NOMO-1 (cell line): ENCODE results near the gene PRR35.

Experiments
- DNase-seq, 2 experiments: peaks; one replicate each; lab custom pipeline; 2025; ENCODE audit not compliant: unreplicated experiment in 2 of 2; lab: John Stamatoyannopoulos, UW

The PRR35 gene

DNA sequence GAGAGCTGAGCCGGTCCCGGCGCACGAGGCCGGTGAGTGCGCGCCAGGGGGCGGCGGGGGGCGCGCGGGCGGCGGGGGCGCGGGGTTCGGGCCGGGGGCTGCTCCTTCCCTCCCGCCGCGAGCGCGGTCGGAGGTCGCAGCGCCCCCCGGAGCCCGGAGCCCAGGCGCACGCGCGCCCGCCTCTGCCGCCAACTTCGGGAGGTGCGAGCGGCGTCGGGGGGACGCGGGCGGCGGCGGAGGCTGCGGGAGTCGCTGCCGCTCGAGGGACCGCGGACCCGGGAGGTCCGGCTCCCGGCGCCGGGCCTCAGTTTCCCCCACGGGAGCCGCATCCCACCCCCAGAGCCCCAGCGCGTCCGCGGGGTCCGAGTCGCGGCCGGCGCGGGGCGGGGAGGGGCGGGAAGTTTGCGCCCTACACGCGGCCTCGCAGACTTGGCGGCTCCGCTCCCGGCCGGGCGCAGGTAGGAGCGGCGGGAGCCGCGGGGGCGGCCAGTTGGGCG, at the start of gene PRR35:
Gene PRR35 (plus strand): TSS at position 191 of the 497 bp plus-strand sequence. CDS start 2,901 bp downstream, outside the sequence.
- no peak for DNase-seq

DNA sequence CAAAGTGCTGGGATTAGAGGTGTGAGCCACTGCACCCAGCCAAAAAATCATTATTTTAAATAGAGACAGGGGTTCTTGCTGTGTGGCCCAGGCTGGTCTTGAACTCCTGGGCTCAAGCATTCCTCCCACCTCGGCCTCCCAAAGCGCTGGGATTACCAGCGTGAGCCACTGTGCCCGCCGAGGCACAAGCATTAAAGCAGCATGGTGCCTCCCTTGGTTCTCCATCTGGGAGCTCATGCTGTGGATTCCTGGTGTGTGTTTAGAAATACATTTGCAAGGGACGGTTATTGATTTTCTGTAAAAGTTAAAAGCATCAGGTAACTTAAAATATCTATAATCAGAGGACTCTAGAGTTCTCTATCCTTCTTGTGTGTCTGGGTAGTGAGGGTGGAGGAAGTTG, 47.4 kb upstream of the PRR35 start:
- no peak for DNase-seq

DNA sequence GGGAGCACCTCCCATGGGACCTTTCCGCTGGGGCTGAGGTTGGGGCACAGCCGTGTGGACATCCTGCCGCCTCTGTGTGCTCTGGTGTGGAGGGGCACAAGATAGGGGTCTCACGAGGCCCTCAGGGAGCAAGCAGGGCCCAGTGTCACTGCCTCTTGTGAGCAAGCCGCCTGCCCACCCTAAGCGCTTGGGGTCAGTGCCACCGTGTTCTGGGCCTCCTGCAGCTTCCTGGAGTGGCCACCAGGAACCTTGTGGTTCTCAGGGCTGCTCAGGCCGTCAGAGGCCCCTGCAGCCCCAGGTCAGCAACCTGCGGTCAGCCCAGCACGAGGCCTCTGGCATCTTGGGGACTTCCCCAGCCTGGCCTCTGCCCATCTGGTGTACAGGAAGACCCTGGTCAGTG, 46.2 kb upstream of the PRR35 start:
- DNase-seq = no peak

DNA sequence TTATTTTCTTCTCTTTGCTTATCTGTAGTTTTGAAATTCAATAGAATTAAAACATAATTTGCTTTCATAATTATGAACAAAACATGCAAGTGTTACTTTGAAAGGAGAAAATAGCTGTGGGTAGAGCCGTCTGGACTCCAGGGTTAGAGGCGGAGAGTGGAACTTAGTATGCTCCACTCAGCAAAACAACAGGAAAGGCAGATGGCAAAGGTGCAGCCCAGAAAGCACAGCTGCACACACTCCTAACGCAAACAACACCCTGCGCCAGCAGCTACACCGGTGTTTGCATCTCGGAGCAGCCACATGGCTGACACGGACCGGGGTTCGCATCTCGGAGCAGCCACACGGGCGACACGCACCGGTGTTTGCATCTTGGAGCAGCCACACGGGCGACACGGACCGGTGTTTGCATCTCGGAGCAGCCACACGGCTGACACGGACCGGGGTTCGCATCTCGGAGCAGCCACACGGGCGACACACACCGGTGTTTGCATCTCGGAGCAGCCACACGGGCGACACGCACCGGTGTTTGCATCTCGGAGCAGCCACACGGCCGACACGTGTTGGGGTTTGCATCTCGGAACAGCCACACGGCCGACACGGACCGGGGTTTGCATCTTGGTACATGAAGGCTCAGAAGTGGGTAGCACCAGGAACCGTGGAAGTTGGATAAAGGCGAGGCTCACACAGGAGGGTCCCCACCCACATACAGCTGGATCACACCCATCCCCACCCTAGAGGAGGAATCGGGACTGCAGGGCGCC, 44.8 kb upstream of the PRR35 start:
- DNase-seq = no peak

DNA sequence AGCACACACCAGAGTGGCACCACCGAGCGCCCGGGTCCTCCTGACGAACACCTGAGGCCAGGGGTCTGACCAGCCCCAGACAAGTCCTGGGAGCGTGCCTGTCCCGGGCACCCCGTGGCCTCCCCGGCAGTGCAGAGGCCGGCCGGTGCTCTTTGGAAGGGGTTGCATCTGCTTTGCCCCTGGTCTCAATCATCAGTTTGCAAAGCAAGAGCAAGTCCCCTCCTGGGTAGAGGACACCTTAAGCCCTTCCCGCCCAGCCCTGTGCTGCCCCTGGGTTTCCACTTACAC, 44.3 kb upstream of the PRR35 start:
- DNase-seq = no peak

DNA sequence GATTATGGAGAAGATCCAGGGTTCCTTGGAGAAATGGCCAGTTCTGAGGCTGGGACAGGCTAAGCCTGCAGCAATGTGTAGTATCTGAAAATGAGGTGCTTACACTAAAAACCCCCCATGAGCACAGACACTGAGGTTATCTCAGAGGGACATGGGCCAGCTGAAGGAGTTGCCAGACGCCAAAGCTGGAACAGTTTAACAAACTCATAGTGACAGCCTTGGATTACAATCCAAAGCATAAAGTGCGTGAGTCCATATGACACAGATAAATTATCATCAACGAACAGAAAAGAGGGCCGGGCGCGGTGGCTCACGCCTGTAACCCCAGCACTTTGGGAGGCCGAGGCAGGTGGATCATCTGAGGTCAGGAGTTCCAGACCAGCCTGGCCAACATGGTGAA, 43.9 kb upstream of the PRR35 start:
- no peak for DNase-seq

DNA sequence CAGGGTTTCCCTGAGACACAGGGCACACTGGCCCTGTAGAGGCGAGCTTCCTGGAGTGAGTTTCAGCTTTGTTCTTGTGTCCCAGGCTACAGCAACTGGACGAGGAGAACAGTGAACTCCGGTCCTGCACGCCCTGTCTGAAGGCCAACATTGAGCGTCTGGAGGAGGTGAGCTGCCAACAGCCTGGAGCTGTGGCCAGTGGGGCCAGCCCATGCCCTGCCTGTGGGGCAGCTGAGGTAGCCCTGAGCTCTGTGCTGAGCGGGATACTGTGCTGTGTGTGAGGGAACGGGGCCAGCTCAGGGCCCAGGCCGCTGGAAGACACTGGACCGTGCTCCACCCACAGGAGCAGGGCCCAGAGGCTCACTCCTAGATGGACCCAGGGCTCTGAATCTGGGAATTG, 41.3 kb upstream of the PRR35 start:
- no peak for DNase-seq

DNA sequence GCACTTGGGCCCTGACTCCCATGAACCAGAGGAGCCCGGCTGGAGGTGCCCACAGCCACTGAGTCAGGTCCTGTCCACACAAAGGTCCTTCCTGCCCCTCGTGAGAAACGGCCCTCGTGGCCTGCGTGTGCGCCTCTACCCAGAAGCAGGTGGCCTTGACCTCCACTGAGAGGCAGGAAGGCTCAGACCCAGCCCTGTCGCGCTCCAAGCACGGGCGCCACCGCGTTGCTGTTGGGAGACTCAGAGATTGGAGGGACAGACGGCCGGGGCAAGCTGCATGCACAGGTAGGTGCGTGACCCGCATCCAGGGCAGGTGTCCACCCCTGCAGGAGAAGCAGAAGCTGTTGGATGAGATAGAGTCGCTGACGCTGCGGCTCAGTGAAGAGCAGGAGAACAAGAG, 40.8 kb upstream of the PRR35 start:
- DNase-seq = no peak

DNA sequence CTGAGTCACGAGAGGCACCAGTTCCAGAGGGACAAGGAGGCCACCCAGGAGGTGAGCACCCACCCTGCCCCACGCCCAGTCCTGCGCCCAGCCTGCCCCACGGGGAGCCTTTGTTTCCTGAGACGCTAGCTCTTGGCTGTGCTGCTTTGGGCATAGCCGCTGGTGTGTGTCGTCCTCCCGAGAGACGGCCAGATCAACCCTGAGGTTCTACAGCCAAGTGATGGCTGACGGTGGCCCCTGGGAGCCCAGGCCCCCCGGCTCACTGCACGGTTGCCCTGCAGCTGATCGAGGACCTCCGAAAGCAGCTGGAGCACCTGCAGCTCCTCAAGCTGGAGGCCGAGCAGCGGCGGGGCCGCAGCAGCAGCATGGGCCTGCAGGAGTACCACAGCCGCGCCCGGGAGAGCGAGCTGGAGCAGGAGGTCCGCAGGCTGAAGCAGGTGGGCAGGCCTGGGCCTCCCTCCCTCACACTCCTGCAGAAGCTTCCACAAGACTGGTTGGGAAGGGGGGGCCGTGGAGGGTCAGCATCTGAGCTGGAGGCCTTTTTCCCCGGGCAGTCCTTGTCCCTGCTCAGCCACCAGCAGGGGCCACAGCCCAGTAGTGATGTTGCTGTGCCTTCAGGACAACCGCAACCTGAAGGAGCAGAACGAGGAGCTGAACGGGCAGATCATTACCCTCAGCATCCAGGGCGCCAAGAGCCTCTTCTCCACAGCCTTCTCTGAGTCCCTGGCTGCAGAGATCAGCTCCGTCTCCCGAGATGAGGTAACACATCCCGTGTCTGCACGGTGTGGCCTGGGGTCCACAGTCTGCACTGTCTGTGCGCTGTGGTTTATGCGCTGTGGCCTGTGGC, 40.1 kb upstream of the PRR35 start:
- DNase-seq = no peak

DNA sequence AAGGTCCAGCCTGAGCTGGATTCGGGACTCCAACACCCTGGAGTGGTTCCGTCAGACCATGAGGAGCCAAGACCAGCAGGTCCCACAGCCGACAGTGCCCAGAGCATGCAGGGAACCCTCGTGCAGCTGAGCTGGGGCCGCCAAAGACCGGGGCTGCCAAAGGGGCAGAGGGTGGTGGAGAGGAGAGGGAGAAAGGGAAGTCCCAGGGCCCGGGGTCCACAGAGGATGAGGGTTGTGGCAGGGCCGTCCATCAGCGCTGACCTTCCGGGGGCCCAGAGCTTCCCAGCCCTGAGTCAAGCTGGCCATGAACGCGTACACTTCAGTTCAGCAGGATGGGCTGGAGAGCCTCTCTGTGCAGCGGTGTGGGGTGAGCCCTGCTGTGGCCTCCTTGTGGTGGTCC, 39.3 kb upstream of the PRR35 start:
- DNase-seq = no peak

DNA sequence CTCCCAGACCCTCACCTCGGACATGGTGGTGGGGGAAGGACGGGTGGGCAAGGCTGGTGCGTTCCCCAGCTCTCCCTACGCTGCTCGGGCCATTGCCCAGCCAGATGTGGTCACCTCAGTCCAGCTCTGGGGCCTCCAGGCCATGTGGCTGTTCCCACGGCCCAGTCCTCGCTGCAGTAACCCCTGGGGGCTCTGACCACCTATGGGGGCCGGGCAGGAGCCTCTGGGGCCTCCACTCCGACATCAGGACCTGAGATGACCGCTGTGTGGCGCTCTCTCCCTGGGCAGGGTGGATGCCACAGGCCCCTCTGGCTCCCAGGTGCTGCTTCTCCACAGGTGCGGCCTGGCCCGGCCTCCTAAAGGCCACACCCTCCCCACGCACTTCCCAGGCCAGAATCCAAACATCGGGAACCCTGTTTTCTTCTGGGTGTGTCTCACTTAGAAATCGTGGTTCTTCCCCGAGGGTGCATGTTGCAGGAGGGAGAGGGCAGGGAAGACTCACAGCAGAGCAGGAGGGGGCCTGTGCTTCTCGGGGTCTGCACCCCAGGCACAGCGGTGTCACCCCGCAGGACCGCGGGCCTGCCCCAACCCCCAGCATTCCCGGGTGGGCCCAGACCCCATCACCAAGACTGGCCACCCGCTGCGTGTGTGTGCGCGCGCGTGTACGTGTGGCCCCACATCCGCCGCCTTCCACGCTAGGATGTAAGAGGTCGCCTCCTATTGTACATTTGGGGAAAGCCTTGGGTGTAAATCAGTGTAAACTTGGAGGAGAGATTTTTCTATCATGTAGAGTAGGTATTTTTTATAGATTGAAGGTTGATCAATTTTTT, 38.6 kb upstream of the PRR35 start:
- DNase-seq = no peak

DNA sequence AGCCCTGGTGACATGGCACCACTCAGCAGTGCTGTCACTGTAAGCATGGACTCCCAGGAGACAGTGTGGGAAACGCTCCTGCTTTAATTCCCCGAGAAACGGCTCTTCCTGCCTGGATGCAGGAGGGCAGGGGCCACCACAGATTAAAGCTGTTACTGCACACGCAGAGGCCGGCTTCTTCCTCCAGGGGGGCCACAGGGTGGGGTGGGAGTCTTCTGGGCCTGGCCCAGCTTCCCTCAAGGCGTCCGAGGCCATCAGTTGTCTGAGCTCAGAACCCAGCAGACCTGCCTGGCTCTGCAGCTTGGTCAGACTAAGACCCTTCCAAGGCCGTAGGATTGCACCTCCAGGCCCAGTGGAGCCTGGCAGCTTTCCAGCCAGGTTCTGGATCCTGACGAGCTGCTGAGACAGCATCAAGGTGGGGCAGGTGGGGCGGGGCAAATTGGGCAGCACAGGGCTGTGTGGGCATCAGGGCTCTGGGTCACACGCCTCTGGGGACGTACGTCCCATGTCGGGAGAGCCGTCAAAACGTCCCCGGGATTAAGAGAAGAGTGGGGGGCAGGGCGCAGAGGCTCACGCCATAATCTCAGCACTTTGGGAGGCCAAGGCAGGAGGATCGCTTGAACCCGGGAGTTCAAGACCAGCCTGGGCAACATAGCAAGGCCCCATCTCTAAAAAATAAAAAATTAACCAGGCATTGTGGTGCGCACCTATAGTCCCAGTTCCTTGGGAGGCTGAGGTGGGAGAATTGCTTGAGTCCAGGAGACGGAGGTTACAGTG, 37.7 kb upstream of the PRR35 start:
- DNase-seq = no peak

DNA sequence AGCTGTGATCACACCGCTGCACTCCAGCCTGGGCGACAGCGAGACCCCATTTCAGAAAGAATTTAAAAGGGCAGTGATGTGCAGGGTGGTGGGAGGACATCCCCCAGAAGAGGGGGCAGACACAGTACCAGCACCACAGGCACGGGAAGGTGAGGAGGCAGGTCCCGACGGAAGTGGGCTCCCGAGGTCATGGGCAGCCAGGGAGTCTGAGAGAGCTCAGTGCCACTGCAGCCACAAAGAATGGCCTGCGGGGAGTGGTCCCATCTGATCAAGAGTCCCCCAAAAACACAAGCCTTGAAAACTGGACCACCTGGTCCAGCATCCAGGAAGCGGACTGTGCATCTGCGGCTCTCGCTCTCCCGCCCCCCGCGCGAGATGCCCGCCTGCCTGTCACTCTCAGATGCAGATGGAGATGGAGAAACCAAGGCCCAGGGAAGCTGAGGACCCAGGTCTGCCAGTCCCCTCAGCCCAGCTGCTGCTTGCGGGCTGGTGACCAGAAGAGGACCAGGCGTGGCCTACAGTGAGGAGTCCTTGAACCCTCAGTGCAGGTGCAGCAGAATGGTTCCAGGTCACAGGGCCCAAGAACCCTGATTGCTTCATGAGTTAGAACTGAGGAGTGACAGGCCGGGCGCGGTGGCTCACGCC, 37.0 kb upstream of the PRR35 start:
- no peak for DNase-seq

DNA sequence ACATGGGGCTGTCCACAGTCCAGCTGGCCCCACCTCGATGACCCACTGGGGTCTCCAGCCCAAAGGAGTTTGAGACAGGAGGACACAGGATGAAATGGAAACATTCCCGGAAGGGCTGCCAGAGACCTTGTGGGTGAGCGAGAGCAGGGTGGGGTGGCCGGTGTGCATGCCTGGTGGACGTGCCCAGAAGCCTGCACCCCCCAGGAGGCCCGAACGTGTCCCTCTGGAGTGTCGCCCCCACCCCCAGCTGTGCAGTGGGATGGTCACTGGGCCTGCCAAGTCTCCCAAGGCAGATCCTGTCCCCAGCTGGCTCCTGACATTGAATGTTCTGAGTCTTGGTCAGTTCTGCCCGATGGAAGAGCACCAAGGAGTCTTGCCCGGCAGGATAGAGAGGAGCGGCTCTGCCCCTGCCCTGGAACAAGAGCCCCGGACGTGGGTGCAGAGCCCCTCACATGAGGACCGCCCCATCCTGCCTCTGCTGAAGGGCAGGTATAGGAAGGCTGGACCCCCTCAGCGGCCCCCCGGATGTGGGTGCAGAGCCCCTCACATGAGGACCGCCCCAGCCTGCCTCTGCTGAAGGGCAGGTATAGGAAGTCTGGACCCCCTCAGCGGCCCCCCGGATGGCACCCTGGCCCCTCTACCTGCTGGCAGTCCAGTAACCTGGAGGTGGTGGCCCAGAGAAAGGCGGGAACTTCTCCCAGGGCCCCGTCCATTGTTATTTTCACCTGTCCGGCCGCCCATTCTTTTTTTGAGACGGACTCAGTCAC, 35.7 kb upstream of the PRR35 start:
- DNase-seq = no peak

DNA sequence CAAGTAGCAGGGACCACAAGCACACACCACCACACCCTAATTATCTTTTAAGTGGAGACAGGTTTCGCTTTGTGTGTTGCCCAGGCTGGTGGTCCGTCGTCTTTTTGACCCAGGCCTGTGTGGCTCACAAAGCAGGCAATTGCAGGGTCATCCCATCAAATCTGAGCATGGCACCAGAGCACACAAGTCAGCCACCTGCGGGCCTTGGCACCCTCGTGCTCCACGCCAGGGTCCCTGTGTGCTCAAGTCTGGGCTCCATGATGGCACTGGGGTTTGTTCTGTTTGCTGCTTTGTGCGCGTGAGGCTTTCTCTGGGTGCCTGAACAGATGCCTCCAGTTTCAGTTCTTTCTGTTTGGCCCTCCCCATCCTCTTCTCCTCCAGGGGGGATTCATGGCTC, 35.1 kb upstream of the PRR35 start:
- DNase-seq = no peak

DNA sequence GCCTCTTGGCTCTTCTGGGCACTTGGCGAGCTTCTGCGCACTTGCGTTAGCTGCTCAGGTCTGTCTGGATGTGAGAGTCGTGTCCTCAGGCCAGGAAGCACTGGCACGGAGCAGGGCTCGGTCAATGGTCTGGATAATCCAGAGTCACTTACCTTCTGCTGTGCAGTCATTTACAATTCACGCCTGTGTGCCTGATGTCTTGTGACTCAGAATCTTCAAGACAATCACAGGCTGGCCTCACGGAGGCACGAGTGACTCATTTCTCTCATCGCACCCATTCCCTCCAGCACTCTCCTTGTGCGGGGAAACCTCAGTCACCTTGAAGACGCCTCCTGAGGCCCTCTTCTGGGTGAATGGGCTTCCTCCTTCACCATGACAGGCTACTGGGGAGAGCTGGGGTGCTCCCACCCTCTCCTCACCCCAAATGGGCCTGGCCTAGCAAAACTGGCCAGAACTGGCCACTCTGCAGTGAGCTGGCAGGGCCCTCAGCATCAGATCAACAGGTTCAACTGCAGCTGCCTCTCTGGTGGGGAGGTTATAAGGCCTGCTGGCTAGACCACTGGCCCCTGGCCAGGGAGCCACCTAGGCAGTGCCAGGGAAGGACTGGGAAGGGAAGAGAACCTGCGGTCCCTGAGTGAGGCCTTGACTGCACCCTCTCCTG, 34.5 kb upstream of the PRR35 start:
- DNase-seq = peak; percentile 11 to 20

DNA sequence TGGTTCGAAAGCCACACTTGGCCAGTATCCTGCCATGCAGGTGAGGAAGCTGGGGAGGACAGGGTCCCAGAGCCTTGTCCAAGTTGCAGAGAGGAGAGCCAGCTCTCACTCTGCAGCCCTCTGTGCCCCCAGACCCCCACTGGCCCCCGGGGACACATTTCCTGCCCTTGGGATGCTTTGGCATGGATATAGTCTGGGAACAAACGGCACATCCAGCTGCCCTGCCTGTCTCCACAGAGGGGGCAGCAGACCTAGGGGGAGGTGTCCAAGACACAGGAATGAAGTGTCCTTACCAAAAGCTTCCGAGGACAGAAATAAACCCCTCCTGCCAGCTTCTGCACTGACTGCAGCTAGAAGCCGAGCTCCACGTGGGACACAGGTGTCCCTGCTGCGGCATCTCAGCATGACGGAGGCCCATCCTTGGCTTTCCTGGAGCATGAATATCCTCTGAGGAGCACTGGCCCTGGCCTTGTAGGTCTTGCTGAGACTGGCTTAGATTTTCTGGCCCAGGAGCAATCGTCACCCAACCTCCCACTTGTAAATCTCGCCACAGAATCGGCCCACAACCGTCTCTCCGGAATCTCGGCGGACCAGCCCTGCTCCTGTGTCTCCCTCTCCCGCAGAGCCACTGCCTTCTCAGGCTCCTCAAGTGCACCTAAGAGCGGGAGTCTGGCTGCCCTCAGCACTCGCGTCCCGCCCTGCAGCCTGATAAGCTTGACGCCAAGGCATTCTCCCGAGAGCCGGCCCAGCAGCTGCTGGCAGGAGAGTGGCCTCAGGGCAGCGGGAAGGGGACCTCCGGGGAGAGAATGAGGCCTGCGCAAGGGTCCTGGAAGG, 33.8 kb upstream of the PRR35 start:
- no peak for DNase-seq
